OCI-LY1 (cell line): Measurements from ENCODE around the gene NPC2.

Experiments
- H2AFZ ChIP-seq: fragments of 200-600 bp; sonication (generic), shearing (Covaris generic); 2 replicates; pipeline ENCODE4 v1.6.0; 2014; ENCODE audit warnings: antibody characterized with exemption, mild to moderate bottlenecking, low read length
- H3F3A ChIP-seq: fragments of 200-600 bp; sonication (generic), shearing (Covaris generic); 2 replicates; pipeline ENCODE4 v1.6.0; 2014; ENCODE audit warnings: mild to moderate bottlenecking, antibody characterized with exemption, low read length, moderate library complexity; ENCODE audit not compliant: insufficient read depth
- H3K27ac ChIP-seq: fragments of 200-600 bp; sonication (generic); 2 replicates; pipeline ENCODE4 v1.5.1; 2014; ENCODE audit warnings: low read length, mixed run types, mild to moderate bottlenecking, low read depth; ENCODE audit not compliant: poor library complexity, severe bottlenecking
- H3K27me3 ChIP-seq: fragments of 200-600 bp; sonication (generic); 2 replicates; pipeline ENCODE4 v1.6.0; 2014; ENCODE audit warnings: antibody characterized with exemption, mild to moderate bottlenecking, low read length, moderate library complexity; ENCODE audit not compliant: insufficient read depth
- H3K36me3 ChIP-seq: fragments of 200-600 bp; sonication (generic); 2 replicates; pipeline ENCODE4 v1.6.1; 2014; ENCODE audit warnings: mild to moderate bottlenecking, antibody characterized with exemption, low read length, moderate library complexity, mixed read lengths; ENCODE audit not compliant: insufficient read depth
- H3K4me1 ChIP-seq: fragments of 200-600 bp; sonication (generic); 2 replicates; pipeline ENCODE4 v1.5.1; 2014; ENCODE audit warnings: mild to moderate bottlenecking, low read length, moderate library complexity; ENCODE audit not compliant: insufficient read depth, severe bottlenecking
- H3K4me2 ChIP-seq: fragments of 200-600 bp; sonication (generic), shearing (Covaris generic); 2 replicates; pipeline ENCODE4 v1.6.1; 2014; ENCODE audit warnings: low read length
- H3K4me3 ChIP-seq: fragments of 200-600 bp; sonication (generic); 2 replicates; pipeline ENCODE4 v1.5.1; 2014; ENCODE audit warnings: low read length, low read depth, mild to moderate bottlenecking, mixed read lengths; ENCODE audit not compliant: poor library complexity, severe bottlenecking
- H3K79me2 ChIP-seq: fragments of 200-600 bp; shearing (Covaris generic); 2 replicates; pipeline ENCODE4 v1.6.1; 2016; ENCODE audit warnings: mixed run types, low read length, mixed read lengths; ENCODE audit not compliant: insufficient read depth
- H3K9ac ChIP-seq: fragments of 200-600 bp; sonication (generic), shearing (Covaris generic); 2 replicates; pipeline ENCODE4 v1.6.1; 2014; ENCODE audit warnings: mild to moderate bottlenecking, low read length, mixed read lengths
- H3K9me2 ChIP-seq: fragments of 200-600 bp; sonication (generic), shearing (Covaris generic); 2 replicates; pipeline ENCODE4 v1.6.1; 2014; ENCODE audit warnings: low read depth, mild to moderate bottlenecking, low read length, mixed read lengths
- H3K9me3 ChIP-seq: fragments of 200-600 bp; shearing (Covaris generic); 2 replicates; pipeline ENCODE4 v1.6.1; 2014; ENCODE audit warnings: low read length, mixed read lengths
- H4K20me1 ChIP-seq: fragments of 200-600 bp; sonication (generic), shearing (Covaris generic); 2 replicates; pipeline ENCODE4 v1.6.0; 2016; ENCODE audit warnings: mild to moderate bottlenecking, low read length; ENCODE audit not compliant: insufficient read depth
- EZH2 ChIP-seq: fragments of 200-600 bp; sonication (generic), shearing (Covaris generic); IDR thresholded peaks from 2 replicates; pipeline ENCODE4 v1.8.0; 2017; ENCODE audit warnings: borderline replicate concordance, mixed run types, mild to moderate bottlenecking, antibody characterized with exemption, low read length, moderate library complexity, mixed read lengths
- TF ChIP-seq, protein P1 (sequence below): fragments of 200-600 bp; sonication (generic), shearing (Covaris generic); IDR thresholded peaks from 2 replicates; pipeline ENCODE4 v1.5.1; 2017; ENCODE audit warnings: mild to moderate bottlenecking, antibody characterized with exemption, low read length, moderate library complexity, mixed read lengths

Gene NPC2

GRCh38 chr14:74506411-74506851, 13.3 kb upstream of the NPC2 start:
- Histone ChIP-seq H3K4me2 (no peak overlapping the region), H3K79me2 (no peaks in the 10 kb centered on the region), H3K27me3 (no peaks in the 10 kb centered on the region), H3K36me3 (no peaks in the 10 kb centered on the region), H3K9me2 (no peaks in the 10 kb centered on the region), H3K27ac (no peak overlapping the region), H3K4me1 (no peaks in the 10 kb centered on the region), H2AFZ (no peak overlapping the region), H3K9me3 (no peaks in the 10 kb centered on the region), H3K4me3 (no peak overlapping the region), H4K20me1 (no peaks in the 10 kb centered on the region), H3K9ac (no peak overlapping the region), H3F3A (no peaks in the 10 kb centered on the region)
- TF ChIP-seq EZH2 = no peak
- TF ChIP-seq, protein P1, sequence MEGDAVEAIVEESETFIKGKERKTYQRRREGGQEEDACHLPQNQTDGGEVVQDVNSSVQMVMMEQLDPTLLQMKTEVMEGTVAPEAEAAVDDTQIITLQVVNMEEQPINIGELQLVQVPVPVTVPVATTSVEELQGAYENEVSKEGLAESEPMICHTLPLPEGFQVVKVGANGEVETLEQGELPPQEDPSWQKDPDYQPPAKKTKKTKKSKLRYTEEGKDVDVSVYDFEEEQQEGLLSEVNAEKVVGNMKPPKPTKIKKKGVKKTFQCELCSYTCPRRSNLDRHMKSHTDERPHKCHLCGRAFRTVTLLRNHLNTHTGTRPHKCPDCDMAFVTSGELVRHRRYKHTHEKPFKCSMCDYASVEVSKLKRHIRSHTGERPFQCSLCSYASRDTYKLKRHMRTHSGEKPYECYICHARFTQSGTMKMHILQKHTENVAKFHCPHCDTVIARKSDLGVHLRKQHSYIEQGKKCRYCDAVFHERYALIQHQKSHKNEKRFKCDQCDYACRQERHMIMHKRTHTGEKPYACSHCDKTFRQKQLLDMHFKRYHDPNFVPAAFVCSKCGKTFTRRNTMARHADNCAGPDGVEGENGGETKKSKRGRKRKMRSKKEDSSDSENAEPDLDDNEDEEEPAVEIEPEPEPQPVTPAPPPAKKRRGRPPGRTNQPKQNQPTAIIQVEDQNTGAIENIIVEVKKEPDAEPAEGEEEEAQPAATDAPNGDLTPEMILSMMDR = no peak

- Histone ChIP-seq H2AFZ (no peak overlapping the region), H3K36me3 (no peaks in the 10 kb centered on the region), H3K4me1 (no peaks in the 10 kb centered on the region), H3K4me3 (no peak overlapping the region), H3K27ac (no peak overlapping the region), H3F3A (no peaks in the 10 kb centered on the region), H4K20me1 (no peaks in the 10 kb centered on the region), H3K9me3 (no peaks in the 10 kb centered on the region), H3K27me3 (no peaks in the 10 kb centered on the region), H3K9me2 (no peaks in the 10 kb centered on the region), H3K9ac (no peak overlapping the region), H3K4me2 (no peak overlapping the region), H3K79me2 (no peaks in the 10 kb centered on the region)
- no peak for TF ChIP-seq EZH2
- TF ChIP-seq, protein P1 = no peak
Measured at GRCh38 chr14:74505831-74506230, 12.7 kb upstream of the NPC2 start.

- Histone ChIP-seq H3K27me3 (no peaks in the 10 kb centered on the region), H3K36me3 (no peaks in the 10 kb centered on the region), H3K4me1 (no peaks in the 10 kb centered on the region), H3K27ac (no peak overlapping the region), H3K9ac (no peak overlapping the region), H3F3A (no peaks in the 10 kb centered on the region), H3K4me3 (no peak overlapping the region), H3K9me3 (no peaks in the 10 kb centered on the region), H2AFZ (no peak overlapping the region), H3K4me2 (no peak overlapping the region), H4K20me1 (no peaks in the 10 kb centered on the region), H3K9me2 (no peaks in the 10 kb centered on the region), H3K79me2 (no peaks in the 10 kb centered on the region)
- TF ChIP-seq, protein P1 = no peak
- TF ChIP-seq EZH2 = no peak
Measured at GRCh38 chr14:74504874-74505720, 12.0 kb upstream of the NPC2 start.
